OCI-LY1 (cell line): Measurements from ENCODE around the gene GOLGA2.

ENCODE experiments used
- H2AFZ ChIP-seq: fragments of 200-600 bp; sonication (generic), shearing (Covaris generic); 2 replicates; pipeline ENCODE4 v1.6.0; 2014; ENCODE audit warnings: antibody characterized with exemption, mild to moderate bottlenecking, low read length
- H3F3A ChIP-seq: fragments of 200-600 bp; sonication (generic), shearing (Covaris generic); 2 replicates; pipeline ENCODE4 v1.6.0; 2014; ENCODE audit warnings: mild to moderate bottlenecking, antibody characterized with exemption, low read length, moderate library complexity; ENCODE audit not compliant: insufficient read depth
- H3K27ac ChIP-seq: fragments of 200-600 bp; sonication (generic); 2 replicates; pipeline ENCODE4 v1.5.1; 2014; ENCODE audit warnings: low read length, mixed run types, mild to moderate bottlenecking, low read depth; ENCODE audit not compliant: poor library complexity, severe bottlenecking
- H3K27me3 ChIP-seq: fragments of 200-600 bp; sonication (generic); 2 replicates; pipeline ENCODE4 v1.6.0; 2014; ENCODE audit warnings: antibody characterized with exemption, mild to moderate bottlenecking, low read length, moderate library complexity; ENCODE audit not compliant: insufficient read depth
- H3K36me3 ChIP-seq: fragments of 200-600 bp; sonication (generic); 2 replicates; pipeline ENCODE4 v1.6.1; 2014; ENCODE audit warnings: mild to moderate bottlenecking, antibody characterized with exemption, low read length, moderate library complexity, mixed read lengths; ENCODE audit not compliant: insufficient read depth
- H3K4me1 ChIP-seq: fragments of 200-600 bp; sonication (generic); 2 replicates; pipeline ENCODE4 v1.5.1; 2014; ENCODE audit warnings: mild to moderate bottlenecking, low read length, moderate library complexity; ENCODE audit not compliant: insufficient read depth, severe bottlenecking
- H3K4me2 ChIP-seq: fragments of 200-600 bp; sonication (generic), shearing (Covaris generic); 2 replicates; pipeline ENCODE4 v1.6.1; 2014; ENCODE audit warnings: low read length
- H3K4me3 ChIP-seq: fragments of 200-600 bp; sonication (generic); 2 replicates; pipeline ENCODE4 v1.5.1; 2014; ENCODE audit warnings: low read length, low read depth, mild to moderate bottlenecking, mixed read lengths; ENCODE audit not compliant: poor library complexity, severe bottlenecking
- H3K79me2 ChIP-seq: fragments of 200-600 bp; shearing (Covaris generic); 2 replicates; pipeline ENCODE4 v1.6.1; 2016; ENCODE audit warnings: mixed run types, low read length, mixed read lengths; ENCODE audit not compliant: insufficient read depth
- H3K9ac ChIP-seq: fragments of 200-600 bp; sonication (generic), shearing (Covaris generic); 2 replicates; pipeline ENCODE4 v1.6.1; 2014; ENCODE audit warnings: mild to moderate bottlenecking, low read length, mixed read lengths
- H3K9me2 ChIP-seq: fragments of 200-600 bp; sonication (generic), shearing (Covaris generic); 2 replicates; pipeline ENCODE4 v1.6.1; 2014; ENCODE audit warnings: low read depth, mild to moderate bottlenecking, low read length, mixed read lengths
- H3K9me3 ChIP-seq: fragments of 200-600 bp; shearing (Covaris generic); 2 replicates; pipeline ENCODE4 v1.6.1; 2014; ENCODE audit warnings: low read length, mixed read lengths
- H4K20me1 ChIP-seq: fragments of 200-600 bp; sonication (generic), shearing (Covaris generic); 2 replicates; pipeline ENCODE4 v1.6.0; 2016; ENCODE audit warnings: mild to moderate bottlenecking, low read length; ENCODE audit not compliant: insufficient read depth
- EZH2 ChIP-seq: fragments of 200-600 bp; sonication (generic), shearing (Covaris generic); IDR thresholded peaks from 2 replicates; pipeline ENCODE4 v1.8.0; 2017; ENCODE audit warnings: borderline replicate concordance, mixed run types, mild to moderate bottlenecking, antibody characterized with exemption, low read length, moderate library complexity, mixed read lengths
- TF ChIP-seq, protein P1 (sequence below): fragments of 200-600 bp; sonication (generic), shearing (Covaris generic); IDR thresholded peaks from 2 replicates; pipeline ENCODE4 v1.5.1; 2017; ENCODE audit warnings: mild to moderate bottlenecking, antibody characterized with exemption, low read length, moderate library complexity, mixed read lengths

The GOLGA2 gene

DNA sequence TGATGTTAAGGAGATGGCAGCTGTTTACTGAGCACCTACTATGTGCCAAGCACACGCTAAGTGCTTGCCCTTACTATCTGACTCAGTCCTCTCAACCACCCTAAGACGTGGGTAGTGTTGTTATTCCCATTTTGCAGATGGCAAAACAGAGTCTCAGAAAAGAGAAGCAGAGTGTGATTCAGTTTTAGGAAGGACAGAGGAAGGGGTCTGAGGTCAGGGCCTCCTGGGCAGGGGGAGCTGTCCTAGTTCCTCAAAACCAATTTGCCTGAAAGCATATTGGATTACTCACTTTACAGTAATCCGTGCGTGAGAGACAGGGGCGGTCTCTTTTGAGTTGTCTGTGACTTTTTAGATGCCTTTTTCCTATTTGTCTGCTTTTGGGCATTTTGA is 49.4 kb downstream of the GOLGA2 start:
- no peak overlapping the region for H3K27ac ChIP-seq
- no peak overlapping the region for H3K4me3 ChIP-seq
- H3F3A ChIP-seq, result no peaks in the 10 kb centered on the region
- H3K4me1 ChIP-seq, result no peaks in the 10 kb centered on the region
- H4K20me1 ChIP-seq, result no peaks in the 10 kb centered on the region
- H3K36me3 ChIP-seq, result no peaks in the 10 kb centered on the region
- H3K9ac ChIP-seq, result no peak overlapping the region
- H3K79me2 ChIP-seq, result no peaks in the 10 kb centered on the region
- H3K9me3 ChIP-seq, result no peaks in the 10 kb centered on the region
- no peak overlapping the region for H2AFZ ChIP-seq
- H3K27me3 ChIP-seq, result peaks cover 9% of the 10 kb centered on the region; the same call in 1 of the 2 replicates
- H3K4me2 ChIP-seq, result no peak overlapping the region
- no peaks in the 10 kb centered on the region for H3K9me2 ChIP-seq
- no peak for TF ChIP-seq EZH2
- TF ChIP-seq, protein P1, sequence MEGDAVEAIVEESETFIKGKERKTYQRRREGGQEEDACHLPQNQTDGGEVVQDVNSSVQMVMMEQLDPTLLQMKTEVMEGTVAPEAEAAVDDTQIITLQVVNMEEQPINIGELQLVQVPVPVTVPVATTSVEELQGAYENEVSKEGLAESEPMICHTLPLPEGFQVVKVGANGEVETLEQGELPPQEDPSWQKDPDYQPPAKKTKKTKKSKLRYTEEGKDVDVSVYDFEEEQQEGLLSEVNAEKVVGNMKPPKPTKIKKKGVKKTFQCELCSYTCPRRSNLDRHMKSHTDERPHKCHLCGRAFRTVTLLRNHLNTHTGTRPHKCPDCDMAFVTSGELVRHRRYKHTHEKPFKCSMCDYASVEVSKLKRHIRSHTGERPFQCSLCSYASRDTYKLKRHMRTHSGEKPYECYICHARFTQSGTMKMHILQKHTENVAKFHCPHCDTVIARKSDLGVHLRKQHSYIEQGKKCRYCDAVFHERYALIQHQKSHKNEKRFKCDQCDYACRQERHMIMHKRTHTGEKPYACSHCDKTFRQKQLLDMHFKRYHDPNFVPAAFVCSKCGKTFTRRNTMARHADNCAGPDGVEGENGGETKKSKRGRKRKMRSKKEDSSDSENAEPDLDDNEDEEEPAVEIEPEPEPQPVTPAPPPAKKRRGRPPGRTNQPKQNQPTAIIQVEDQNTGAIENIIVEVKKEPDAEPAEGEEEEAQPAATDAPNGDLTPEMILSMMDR, result no peak

DNA sequence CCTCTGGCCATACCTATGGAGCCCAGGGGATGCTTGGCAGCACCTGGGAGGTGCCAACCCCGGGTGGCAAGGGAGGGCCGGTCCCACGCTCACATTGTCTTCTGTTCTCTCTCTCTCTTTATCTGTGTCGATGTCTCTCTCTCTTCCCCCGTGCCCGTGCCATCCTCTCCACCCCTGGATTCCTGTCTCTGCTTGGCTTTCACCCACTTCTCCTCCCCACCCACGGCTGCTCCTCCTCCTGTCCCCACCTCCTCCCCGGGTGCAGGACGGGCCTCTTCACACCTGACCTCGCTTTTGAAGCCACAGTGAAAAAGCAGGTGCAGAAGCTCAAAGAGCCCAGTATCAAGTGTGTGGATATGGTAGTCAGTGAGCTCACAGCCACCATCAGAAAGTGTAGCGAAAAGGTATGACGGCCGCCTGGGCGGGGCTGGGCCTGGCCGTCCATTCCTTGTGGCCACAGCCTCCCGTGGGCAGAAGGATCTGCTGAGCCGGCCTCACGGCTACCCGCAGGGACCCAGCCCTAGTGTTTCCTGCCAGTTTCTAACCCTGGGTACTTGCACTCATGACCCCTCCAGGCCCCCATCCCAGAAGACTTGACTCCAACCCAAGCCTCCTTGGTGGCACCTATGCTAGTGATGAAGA is 49.9 kb downstream of the GOLGA2 start:
- Histone ChIP-seq H3K9me2 (no peaks in the 10 kb centered on the region), H3K9me3 (no peaks in the 10 kb centered on the region), H3K4me3 (no peak overlapping the region), H3F3A (no peaks in the 10 kb centered on the region), H2AFZ (no peak overlapping the region), H3K4me1 (no peaks in the 10 kb centered on the region), H3K4me2 (no peak overlapping the region), H4K20me1 (no peaks in the 10 kb centered on the region), H3K9ac (no peak overlapping the region), H3K36me3 (no peaks in the 10 kb centered on the region), H3K27me3 (peaks cover 9% of the 10 kb centered on the region; the same call in 1 of the 2 replicates), H3K79me2 (no peaks in the 10 kb centered on the region), H3K27ac (no peak overlapping the region)
- TF ChIP-seq EZH2, result no peak

DNA sequence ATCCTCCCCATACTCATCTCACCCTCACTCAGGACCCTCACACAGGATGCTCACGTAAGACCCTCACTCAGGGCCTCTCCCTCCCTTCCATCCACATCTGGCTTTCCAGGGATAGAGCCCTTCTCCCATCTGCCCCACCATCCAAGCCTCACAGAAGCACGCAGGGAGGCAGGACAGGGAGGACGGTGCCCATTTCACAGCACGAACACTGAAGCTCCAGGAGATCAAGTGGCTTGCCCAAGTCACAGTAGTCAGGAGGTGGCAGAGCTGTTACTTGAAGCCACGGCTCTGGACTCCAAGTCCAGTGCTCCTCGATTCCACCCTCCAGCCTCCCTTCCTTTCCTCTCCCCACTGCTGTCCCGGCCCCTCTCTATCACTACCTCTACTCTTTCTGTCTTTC is 50.9 kb downstream of the GOLGA2 start:
- H3K4me2 ChIP-seq, result no peak overlapping the region
- no peaks in the 10 kb centered on the region for H3F3A ChIP-seq
- H3K27me3 ChIP-seq, result peaks cover 9% of the 10 kb centered on the region; the same call in 1 of the 2 replicates
- H3K27ac ChIP-seq, result no peak overlapping the region
- no peaks in the 10 kb centered on the region for H3K4me1 ChIP-seq
- no peak overlapping the region for H3K9ac ChIP-seq
- H2AFZ ChIP-seq, result no peak overlapping the region
- no peaks in the 10 kb centered on the region for H3K9me2 ChIP-seq
- H3K4me3 ChIP-seq, result no peak overlapping the region
- no peaks in the 10 kb centered on the region for H4K20me1 ChIP-seq
- H3K9me3 ChIP-seq, result no peaks in the 10 kb centered on the region
- no peaks in the 10 kb centered on the region for H3K79me2 ChIP-seq
- no peak for TF ChIP-seq EZH2
- TF ChIP-seq, protein P1, result no peak
- H3K36me3 ChIP-seq, result no peaks in the 10 kb centered on the region
